Gastroesophageal sphincter (tissue), 3 donors: ENCODE results near the gene SLC35E4.

Experiments used
- POLR2A ChIP-seq, 2 donors: fragments of 450-650 bp; IDR thresholded peaks; one replicate each; pipeline ENCODE4 v1.6.1; 2017; ENCODE audit warnings: antibody characterized with exemption in 2 of 2, mild to moderate bottlenecking in 2 of 2, moderate library complexity in 1 of 2
- POLR2AphosphoS5 ChIP-seq: sonication (generic); formaldehyde crosslinking; IDR thresholded peaks from one replicate; pipeline ENCODE4 v1.6.1; 2017; ENCODE audit warnings: antibody characterized with exemption
- TF ChIP-seq, protein P1 (sequence below), 4 experiments: fragments of 200-600 bp in 2 of 4; fragments of 450-650 bp in 2 of 4; sonication (generic) in 1 of 4; IDR thresholded peaks; one replicate each; pipeline ENCODE4 v1.5.1; 2017 to 2019; ENCODE audit warnings: antibody characterized with exemption in 4 of 4, mild to moderate bottlenecking in 2 of 4, moderate library complexity in 2 of 4

DNA sequence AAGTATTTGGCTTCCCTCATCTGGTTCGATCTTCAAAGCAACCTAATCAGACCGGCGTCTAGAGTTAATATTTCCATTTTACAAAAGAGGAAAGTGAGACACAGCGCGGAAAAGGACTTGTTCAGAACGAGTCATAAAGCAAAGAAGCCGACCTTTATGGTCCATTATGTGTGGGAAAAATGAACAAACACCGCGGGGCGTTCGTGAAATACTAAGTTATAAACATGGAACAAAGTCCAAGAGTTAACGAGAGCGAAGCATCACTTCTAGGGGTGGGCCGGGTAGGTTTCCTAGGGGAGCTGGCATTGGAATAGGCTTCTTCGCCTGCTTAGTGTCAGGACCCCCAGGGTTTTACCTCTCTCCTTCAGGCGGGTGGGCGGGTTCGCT lies 31.5 kb downstream of the SLC35E4 start:
- TF ChIP-seq POLR2A (IDR thresholded peaks at IDR 0.05) (no peak), POLR2AphosphoS5 (no peak)
- TF ChIP-seq, protein P1, sequence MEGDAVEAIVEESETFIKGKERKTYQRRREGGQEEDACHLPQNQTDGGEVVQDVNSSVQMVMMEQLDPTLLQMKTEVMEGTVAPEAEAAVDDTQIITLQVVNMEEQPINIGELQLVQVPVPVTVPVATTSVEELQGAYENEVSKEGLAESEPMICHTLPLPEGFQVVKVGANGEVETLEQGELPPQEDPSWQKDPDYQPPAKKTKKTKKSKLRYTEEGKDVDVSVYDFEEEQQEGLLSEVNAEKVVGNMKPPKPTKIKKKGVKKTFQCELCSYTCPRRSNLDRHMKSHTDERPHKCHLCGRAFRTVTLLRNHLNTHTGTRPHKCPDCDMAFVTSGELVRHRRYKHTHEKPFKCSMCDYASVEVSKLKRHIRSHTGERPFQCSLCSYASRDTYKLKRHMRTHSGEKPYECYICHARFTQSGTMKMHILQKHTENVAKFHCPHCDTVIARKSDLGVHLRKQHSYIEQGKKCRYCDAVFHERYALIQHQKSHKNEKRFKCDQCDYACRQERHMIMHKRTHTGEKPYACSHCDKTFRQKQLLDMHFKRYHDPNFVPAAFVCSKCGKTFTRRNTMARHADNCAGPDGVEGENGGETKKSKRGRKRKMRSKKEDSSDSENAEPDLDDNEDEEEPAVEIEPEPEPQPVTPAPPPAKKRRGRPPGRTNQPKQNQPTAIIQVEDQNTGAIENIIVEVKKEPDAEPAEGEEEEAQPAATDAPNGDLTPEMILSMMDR (IDR thresholded peaks at IDR 0.05), result no peak
